HG02943 (cell line): ENCODE data around the gene TLE4.

Experiments used
- ATAC-seq: cut with Tn5 transposase; IDR thresholded peaks from one replicate; pipeline ENCODE4 v1.9.1; 2021; ENCODE audit warnings: mild to moderate bottlenecking, low read depth, moderate library complexity; ENCODE audit not compliant: unreplicated experiment

Gene TLE4

DNA sequence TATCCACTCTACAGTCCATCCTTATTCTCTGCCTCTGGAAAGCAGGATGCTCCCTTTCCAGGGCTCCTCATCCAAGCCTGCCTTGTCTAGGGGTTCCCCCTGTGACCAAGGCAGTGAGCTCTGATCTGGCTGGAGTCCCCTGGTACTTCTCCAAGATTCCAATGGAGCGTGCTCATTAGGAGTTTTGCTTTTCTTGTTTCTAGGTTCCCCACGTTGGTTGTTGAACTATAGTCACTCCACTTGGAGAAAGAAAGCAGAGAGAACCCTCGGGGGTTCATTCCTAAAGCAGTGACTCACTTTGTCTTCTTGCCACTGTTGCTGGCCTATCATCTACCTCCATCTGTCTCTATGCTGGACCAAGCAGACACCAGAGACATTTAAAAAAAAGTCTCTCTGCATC is 192.6 kb downstream of the TLE4 start:
- ATAC-seq = no peak

DNA sequence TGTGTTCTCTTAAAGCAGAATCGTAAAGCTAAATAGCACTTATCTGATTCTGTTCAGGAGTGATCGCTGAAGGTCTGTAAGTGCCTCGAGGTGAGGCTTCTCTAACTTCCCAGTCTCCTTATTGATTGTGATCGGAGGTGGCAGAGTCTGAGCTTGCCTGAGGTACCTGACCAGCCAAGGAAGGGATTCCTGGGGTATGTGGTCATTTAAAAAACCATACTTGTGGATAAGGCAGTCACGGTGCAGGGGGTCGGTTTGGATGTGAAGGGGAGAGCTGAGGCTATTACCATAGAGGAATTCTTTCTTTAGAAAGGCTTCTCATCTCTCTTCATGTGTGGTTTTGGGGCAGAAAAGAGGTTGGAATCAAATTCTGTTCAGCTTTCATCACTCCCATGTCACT is 193.7 kb downstream of the TLE4 start:
- no peak for ATAC-seq

DNA sequence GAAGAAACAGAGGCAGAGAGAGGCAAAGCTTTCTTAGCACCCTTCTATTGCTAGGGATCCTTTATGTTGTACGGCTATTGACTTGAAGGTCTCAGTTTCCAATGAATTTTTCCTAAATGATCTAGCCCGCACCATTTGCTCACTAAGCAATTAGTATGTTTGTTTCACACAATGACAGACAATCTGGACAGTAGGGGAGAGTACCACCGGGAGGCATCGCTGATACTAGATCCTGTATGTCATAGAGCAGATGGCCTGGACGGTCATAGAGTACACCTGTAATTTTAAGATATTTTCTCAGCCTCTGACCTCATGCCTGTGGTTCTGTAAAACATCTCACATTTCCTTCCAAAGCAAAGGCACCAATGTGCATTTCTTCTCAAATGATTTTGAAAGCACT is 194.3 kb downstream of the TLE4 start:
- no peak for ATAC-seq

DNA sequence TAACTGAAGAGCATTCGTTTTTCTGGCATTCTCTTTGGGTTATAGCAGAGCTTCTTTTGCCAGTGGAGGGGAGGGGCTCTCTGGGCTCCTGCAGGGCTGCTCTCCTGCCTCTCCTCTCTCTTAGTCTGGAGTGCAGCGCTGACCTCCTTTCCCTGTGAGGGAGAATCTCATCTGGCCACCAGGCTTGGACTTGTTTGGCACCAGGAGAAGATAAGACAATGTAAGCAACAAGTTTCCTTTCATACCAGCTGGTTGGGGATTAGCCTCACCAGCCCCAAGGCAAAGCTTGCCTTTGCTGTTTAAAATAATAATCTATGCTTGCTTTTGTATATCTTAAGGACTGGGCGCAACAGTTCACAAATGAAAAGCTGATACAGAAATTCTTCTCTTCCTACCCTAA is 196.4 kb downstream of the TLE4 start:
- ATAC-seq = no peak

DNA sequence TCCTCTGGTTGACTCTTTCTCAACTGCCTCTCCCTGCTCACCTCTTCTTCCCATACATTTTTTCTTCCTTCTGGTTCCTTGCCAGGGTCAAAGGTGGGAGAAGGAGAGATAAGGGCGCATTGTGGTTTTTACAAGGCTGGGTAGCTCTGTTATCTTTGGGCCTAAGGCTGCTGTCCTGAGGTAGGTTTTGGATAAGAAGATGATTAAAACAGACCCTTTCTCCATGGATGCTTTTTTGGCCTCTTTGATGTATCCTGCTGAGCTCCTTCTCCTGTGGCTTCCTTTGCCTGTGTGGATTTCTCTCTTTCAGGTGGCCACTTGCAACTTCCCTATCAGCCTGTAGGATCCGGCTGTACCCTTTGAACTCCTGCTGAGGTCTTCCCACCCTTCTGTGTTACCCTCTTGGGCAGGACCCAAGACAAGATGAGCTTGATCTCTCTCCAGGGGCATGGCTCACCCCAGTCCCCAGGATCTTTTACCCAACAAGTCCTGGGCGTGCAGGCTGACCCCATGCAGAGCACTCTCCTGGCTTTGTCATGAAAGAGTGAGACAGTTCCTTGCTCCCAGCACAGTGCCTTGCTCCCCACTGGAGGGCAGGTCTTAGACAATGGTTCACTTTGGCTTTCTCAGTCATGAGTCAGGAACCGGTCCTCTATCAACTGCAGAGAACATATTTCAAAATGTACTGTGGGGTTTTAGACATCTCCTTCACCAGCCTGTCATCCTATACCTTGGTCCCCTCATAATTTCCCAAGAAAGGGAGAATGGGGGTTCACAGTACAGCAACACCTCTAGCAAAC is 197.9 kb downstream of the TLE4 start:
- ATAC-seq = no peak

DNA sequence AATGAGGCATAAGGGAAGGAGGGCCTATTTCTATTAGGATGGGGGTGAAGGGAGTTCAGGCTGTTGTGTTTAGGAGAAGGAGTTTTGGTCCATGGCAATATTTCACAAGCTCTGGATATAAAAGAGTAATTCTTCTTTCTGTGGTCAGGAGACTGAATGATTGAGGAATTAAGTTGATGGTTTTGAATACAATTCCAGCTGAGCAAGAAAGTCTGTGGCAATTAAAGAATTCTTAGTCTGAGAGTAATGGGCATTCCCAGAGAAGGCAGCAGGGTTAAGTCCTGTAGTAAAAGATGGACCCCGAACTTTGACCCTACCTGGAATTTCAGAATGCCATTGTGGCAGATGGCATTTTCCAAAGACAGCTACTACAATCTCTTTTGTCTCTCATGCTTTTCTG is 202.6 kb downstream of the TLE4 start:
- no peak for ATAC-seq
